Muscle of leg (tissue), 11 donors: ENCODE data around the gene HMCN2. TPM values are rescaled to one million over a fixed set of nuclear protein-coding genes. Genes with fewer than 3 reads are reported as not detected.

ENCODE experiments used
- DNase-seq: peaks from one replicate; pipeline ENCODE4 v3.0.0; 2013
- H3K27ac ChIP-seq: one replicate; pipeline ENCODE4 v1.5.1; 2013; ENCODE audit warnings: mild to moderate bottlenecking, low read length, control low read depth
- H3K27me3 ChIP-seq: one replicate; pipeline ENCODE4 v1.6.1; 2013; ENCODE audit warnings: low read length; ENCODE audit not compliant: control insufficient read depth, insufficient read depth
- H3K36me3 ChIP-seq: one replicate; pipeline ENCODE4 v1.6.1; 2013; ENCODE audit warnings: low read length; ENCODE audit not compliant: control insufficient read depth, insufficient read depth
- H3K4me1 ChIP-seq: one replicate; pipeline ENCODE4 v1.6.1; 2013; ENCODE audit warnings: low read length; ENCODE audit not compliant: control insufficient read depth, insufficient read depth
- H3K4me3 ChIP-seq: one replicate; pipeline ENCODE4 v1.5.1; 2013; ENCODE audit warnings: low read length, control low read depth
- H3K9me3 ChIP-seq: replicated peaks from 2 replicates; pipeline ENCODE4 v1.6.1; 2013; ENCODE audit warnings: low read depth, low read length; ENCODE audit not compliant: control insufficient read depth
- WGBS: methylation state at CpG from one replicate; pipeline ENCODE4 v1.1.5; 2013; ENCODE audit warnings: missing lambda C conversion rate; ENCODE audit not compliant: insufficient coverage; 5-methylcytosine and 5-hydroxymethylcytosine counted together
- polyA plus RNA-seq, 8 donors: library from polyadenylated mRNA; unstranded; fragments of 120-200 nt; gene quantifications; one replicate each; pipeline versions ENCODE4 v1.2.1 to v1.2.3, GENCODE V29; 2013; ENCODE audit warnings: inconsistent platforms in 1 of 8, low replicate concordance in 1 of 8; ENCODE audit not compliant: insufficient read length in 8 of 8, insufficient read depth in 1 of 8
- total RNA-seq: library from RNA; stranded (reverse); fragments of 120-200 nt; gene quantifications from one replicate; pipeline ENCODE4 v1.2.4, GENCODE V29; 2013

The HMCN2 gene
- total and polyA plus RNA-seq, 9 donors: 2.8 to 7.7 (median 4.3) TPM

- WGBS: 57% methylated on average over 2 of the region's 2 CpGs
Measured at GRCh38 chr9:130329061-130329460, 63.5 kb downstream of the HMCN2 start.

GRCh38 chr9:130330202-130330862 is 64.8 kb downstream of the HMCN2 start:
- peaks cover 35% of the 10 kb centered on the region for H3K27me3 ChIP-seq
- DNase-seq: peak; percentile 58
- no peaks in the 10 kb centered on the region for H3K36me3 ChIP-seq
- H3K4me3 ChIP-seq: no peak overlapping the region
- WGBS: 41% methylated on average over 17 of the region's 20 CpGs
- H3K9me3 ChIP-seq: no peaks in the 10 kb centered on the region
- peaks cover 72% of the 10 kb centered on the region for H3K4me1 ChIP-seq
- H3K27ac ChIP-seq: peak overlapping the region; percentile 35

More at GRCh38 chr9:130329061-130329460, 63.5 kb downstream of the HMCN2 start:
- Histone ChIP-seq H3K27ac (no peak overlapping the region), H3K4me1 (peaks cover 71% of the 10 kb centered on the region), H3K27me3 (peaks cover 31% of the 10 kb centered on the region), H3K36me3 (no peaks in the 10 kb centered on the region), H3K9me3 (no peaks in the 10 kb centered on the region), H3K4me3 (no peak overlapping the region)
- no peak for DNase-seq

- Histone ChIP-seq H3K36me3 (no peaks in the 10 kb centered on the region), H3K27ac (peak overlapping the region; percentile 88), H3K27me3 (peaks cover 34% of the 10 kb centered on the region), H3K9me3 (no peaks in the 10 kb centered on the region), H3K4me3 (no peak overlapping the region), H3K4me1 (peaks cover 79% of the 10 kb centered on the region)
- DNase-seq: no peak
- WGBS: 54% methylated on average over 11 of the region's 14 CpGs
Measured at GRCh38 chr9:130331061-130331460, 65.5 kb downstream of the HMCN2 start.

GRCh38 chr9:130331573-130331972 is 66.0 kb downstream of the HMCN2 start:
- DNase-seq: peak; percentile 96
- H3K9me3 ChIP-seq: no peaks in the 10 kb centered on the region
- peaks cover 82% of the 10 kb centered on the region for H3K4me1 ChIP-seq
- peak overlapping the region; percentile 88 for H3K27ac ChIP-seq
- no peaks in the 10 kb centered on the region for H3K36me3 ChIP-seq
- no peak overlapping the region for H3K4me3 ChIP-seq
- WGBS: 15% methylated on average over 3 of the region's 13 CpGs
- peaks cover 32% of the 10 kb centered on the region for H3K27me3 ChIP-seq

GRCh38 chr9:130332384-130332926 is 66.9 kb downstream of the HMCN2 start:
- Histone ChIP-seq H3K36me3 (no peaks in the 10 kb centered on the region), H3K27me3 (peaks cover 24% of the 10 kb centered on the region), H3K4me3 (no peak overlapping the region), H3K4me1 (peaks cover 83% of the 10 kb centered on the region), H3K9me3 (no peaks in the 10 kb centered on the region), H3K27ac (peak overlapping the region; percentile 88)
- WGBS: 67% methylated on average over 23 of the region's 26 CpGs
- DNase-seq: peak; percentile 56

- no peak overlapping the region for H3K27ac ChIP-seq
- WGBS: 18% methylated on average over 15 of the region's 19 CpGs
- peak; percentile 75 for DNase-seq
Measured at GRCh38 chr9:130333041-130333711, 67.6 kb downstream of the HMCN2 start.

GRCh38 chr9:130333712-130334062 is 68.1 kb downstream of the HMCN2 start:
- H3K9me3 ChIP-seq: no peaks in the 10 kb centered on the region
- H3K4me1 ChIP-seq: peaks cover 71% of the 10 kb centered on the region

More at GRCh38 chr9:130333041-130333711, 67.6 kb downstream of the HMCN2 start:
- H3K9me3 ChIP-seq: no peaks in the 10 kb centered on the region
- H3K27me3 ChIP-seq: peaks cover 17% of the 10 kb centered on the region
- H3K4me3 ChIP-seq: no peak overlapping the region
- H3K4me1 ChIP-seq: peaks cover 76% of the 10 kb centered on the region
- H3K36me3 ChIP-seq: no peaks in the 10 kb centered on the region

GRCh38 chr9:130334915-130335314 is 69.4 kb downstream of the HMCN2 start:
- Histone ChIP-seq H3K27me3 (peaks cover 6% of the 10 kb centered on the region), H3K4me1 (peaks cover 62% of the 10 kb centered on the region), H3K4me3 (no peak overlapping the region), H3K27ac (no peak overlapping the region), H3K9me3 (no peaks in the 10 kb centered on the region), H3K36me3 (no peaks in the 10 kb centered on the region)
- no peak for DNase-seq
- 100% methylated on average over 1 of the region's 4 CpGs for WGBS

More at GRCh38 chr9:130333712-130334062, 68.1 kb downstream of the HMCN2 start:
- DNase-seq: no peak
- Histone ChIP-seq H3K36me3 (no peaks in the 10 kb centered on the region), H3K4me3 (no peak overlapping the region), H3K27ac (no peak overlapping the region), H3K27me3 (peaks cover 12% of the 10 kb centered on the region)
- 64% methylated on average over 4 of the region's 5 CpGs for WGBS

GRCh38 chr9:130336027-130336610 is 70.6 kb downstream of the HMCN2 start:
- peak; percentile 68 for DNase-seq
- Histone ChIP-seq H3K27me3 (peaks cover 4% of the 10 kb centered on the region), H3K4me1 (peaks cover 50% of the 10 kb centered on the region), H3K27ac (no peak overlapping the region), H3K4me3 (no peak overlapping the region), H3K9me3 (no peaks in the 10 kb centered on the region), H3K36me3 (no peaks in the 10 kb centered on the region)
- WGBS: 59% methylated on average over 4 of the region's 6 CpGs

- no peaks in the 10 kb centered on the region for H3K36me3 ChIP-seq
- peak overlapping the region; percentile 18 for H3K27ac ChIP-seq
- peaks cover 42% of the 10 kb centered on the region for H3K4me1 ChIP-seq
- DNase-seq: peak; percentile 90
- peaks cover 4% of the 10 kb centered on the region for H3K27me3 ChIP-seq
- H3K9me3 ChIP-seq: no peaks in the 10 kb centered on the region
- H3K4me3 ChIP-seq: no peak overlapping the region
- WGBS: 27% methylated on average over 9 of the region's 9 CpGs
Measured at GRCh38 chr9:130336885-130337284, 71.3 kb downstream of the HMCN2 start.
